K562 (cell line): ENCODE data around the gene LBR. TPM values are rescaled to one million over a fixed set of nuclear protein-coding genes. Genes with fewer than 3 reads are reported as not detected.

Source experiments
- ATAC-seq: fragments of 200-7000 bp; cut with Tn5 transposase; 3 replicates; pipeline ENCODE4 v1.9.1; 2020; ENCODE audit warnings: moderate library complexity
- BruUV-seq: library from RNA; stranded (reverse); fragments of 400-500 nt; replicated peaks from 2 replicates; lab custom pipeline; 2021; lab: Mats Ljungman, UMichigan
- CTCF ChIA-PET: fragments of 300-600 bp; formaldehyde crosslinking; extraction: SDS; loops from one replicate; lab custom pipeline; 2021; ENCODE audit warnings: low intra/inter-chr PET ratio; lab: Yijun Ruan, JAX
- POLR2A ChIA-PET: fragments of 300-600, 350-650 bp; sonication (Branson Sonifier 250); formaldehyde crosslinking; extraction: SDS; loops from one replicate; lab custom pipeline; 2021; ENCODE audit warnings: antibody characterized with exemption, inconsistent platforms; lab: Yijun Ruan, JAX
- DNase-seq, 4 experiments: peaks; one replicate each; pipeline versions ENCODE4 v3.0.0 to v3.0.0-alpha.2; 2011 to 2018; ENCODE audit warnings: low spot score in 3 of 4, mixed read lengths in 3 of 4; ENCODE audit errors: extremely low read depth in 1 of 4
- FAIRE-seq: peaks from 2 replicates; lab custom pipeline; 2011; peaks lifted over from hg19 to GRCh38; lab: Jason Lieb, UNC
- H2AFZ ChIP-seq: 2 replicates; pipeline ENCODE4 v1.6.0; 2011; ENCODE audit warnings: low read depth, low read length, control low read depth, inconsistent platforms
- H3K27ac ChIP-seq: fragments of 200-600 bp; 3 replicates; pipeline ENCODE4 v1.8.0; 2011; ENCODE audit warnings: low read depth, mild to moderate bottlenecking, control low read depth, inconsistent platforms, low read length, moderate library complexity, mixed read lengths; ENCODE audit errors: extremely low read depth
- H3K27me3 ChIP-seq, 2 experiments: fragments of 300-600 bp in 1 of 2; 2 replicates in 1 of 2; 3 replicates in 1 of 2; pipeline versions ENCODE4 v1.6.0 to v1.8.0; 2011; ENCODE audit warnings: inconsistent platforms in 2 of 2, low read length in 2 of 2, mild to moderate bottlenecking in 1 of 2, mixed read lengths in 1 of 2, moderate library complexity in 1 of 2; ENCODE audit not compliant: control insufficient read depth in 2 of 2, insufficient read depth in 2 of 2
- H3K36me3 ChIP-seq: fragments of 300-600 bp; 3 replicates; pipeline ENCODE4 v1.8.0; 2011; ENCODE audit warnings: mild to moderate bottlenecking, low read length, inconsistent platforms; ENCODE audit not compliant: control insufficient read depth, insufficient read depth
- H3K4me1 ChIP-seq, 2 experiments: fragments of 200-600 bp in 1 of 2; replicated peaks in 1 of 2; 2 replicates in 1 of 2; 3 replicates in 1 of 2; pipeline versions ENCODE4 v1.5.1 to v1.8.0; 2011; ENCODE audit warnings: inconsistent platforms in 2 of 2, low read length in 2 of 2, mild to moderate bottlenecking in 1 of 2, mixed read lengths in 1 of 2, moderate library complexity in 1 of 2; ENCODE audit not compliant: control insufficient read depth in 2 of 2, insufficient read depth in 2 of 2
- H3K4me2 ChIP-seq: 2 replicates; pipeline ENCODE4 v1.6.1; 2011; ENCODE audit warnings: low read length, control low read depth, inconsistent platforms, mixed read lengths; ENCODE audit not compliant: insufficient read depth
- H3K4me3 ChIP-seq: fragments of 200-600 bp; sonication (generic), shearing (Covaris generic); 2 replicates; pipeline ENCODE4 v1.5.1; 2016; ENCODE audit warnings: control low read depth, inconsistent platforms
- H3K79me2 ChIP-seq: fragments of 200-600 bp; 3 replicates; pipeline ENCODE4 v1.8.0; 2011; ENCODE audit warnings: low read length, inconsistent platforms; ENCODE audit not compliant: control insufficient read depth, insufficient read depth
- H3K9ac ChIP-seq, 2 experiments: 2 replicates each; pipeline versions ENCODE4 v1.6.0 to v1.6.1; 2011; ENCODE audit warnings: low read depth in 2 of 2, low read length in 2 of 2, control low read depth in 1 of 2, inconsistent platforms in 1 of 2, mild to moderate bottlenecking in 1 of 2, mixed read lengths in 1 of 2; ENCODE audit not compliant: insufficient read depth in 1 of 2
- H3K9me1 ChIP-seq: one replicate; pipeline ENCODE4 v1.6.0; 2011; ENCODE audit warnings: inconsistent platforms, mild to moderate bottlenecking, low read length, moderate library complexity; ENCODE audit not compliant: control insufficient read depth, insufficient read depth
- H3K9me3 ChIP-seq: replicated peaks from 2 replicates; pipeline ENCODE4 v1.5.1; 2011; ENCODE audit warnings: low read depth, low read length, inconsistent platforms; ENCODE audit not compliant: control insufficient read depth, insufficient read depth
- H4K20me1 ChIP-seq: replicated peaks from 2 replicates; pipeline ENCODE4 v1.6.1; 2011; ENCODE audit warnings: low read length, inconsistent platforms, mixed read lengths; ENCODE audit not compliant: control insufficient read depth, insufficient read depth
- CTCF ChIP-seq, 3 experiments: IDR thresholded peaks in 2 of 3; conservative IDR thresholded peaks in 1 of 3; 2 replicates each; pipeline ENCODE4 v1.5.1; 2011 to 2012; ENCODE audit warnings: low read length in 3 of 3, mild to moderate bottlenecking in 3 of 3, control low read depth in 2 of 3, improper control_type of control experiment in 1 of 3, inconsistent platforms in 1 of 3, low read depth in 1 of 3, mixed read lengths in 1 of 3, moderate library complexity in 1 of 3; ENCODE audit not compliant: insufficient read depth in 2 of 3
- MTF1 ChIP-seq: fragments of 250-450 bp; sonication (Bioruptor Pico); IDR thresholded peaks from 2 replicates; pipeline ENCODE4 v1.9.0; 2021; ENCODE audit warnings: moderate library complexity, mild to moderate bottlenecking, inconsistent platforms, borderline replicate concordance
- WGBS: fragments of 100-300 bp; shearing (Covaris generic); methylation state at CpG from one replicate; pipeline ENCODE4 v1.1.6; 2016; ENCODE audit warnings: low coverage, mixed read lengths; ENCODE audit not compliant: insufficient coverage; ENCODE audit errors: missing lambda C conversion rate; 5-methylcytosine and 5-hydroxymethylcytosine counted together
- in situ Hi-C: fragments of 300-500 bp; cut with MboI; formaldehyde crosslinking; loops from 4 replicates; pipeline ENCODE4 v1.15.0; 2018; ENCODE audit warnings: inconsistent platforms, mixed read lengths
- intact Hi-C: fragments of 100-400 bp; cut with micrococcal nuclease; formaldehyde crosslinking; loops from 2 replicates; pipeline ENCODE4 v1.14.2; 2022
- polyA plus RNA-seq, 8 experiments: library from polyadenylated mRNA; depleted of rRNA in 4 of 8; stranded (reverse) in 5 of 8; unstranded in 3 of 8; fragments of >200 nt; fragmentation: Nextera tagmentation in 2 of 8; fragmentation: Illumina TruSeq in 1 of 8; extraction: Ambion mirVana in 2 of 8; extraction: Trizol in 1 of 8; gene quantifications; 2 replicates each; pipeline versions ENCODE4 v1.2.1 to v1.2.3, GENCODE V29; 2011 to 2014; ENCODE audit warnings: inconsistent platforms in 1 of 8, missing spikeins in 1 of 8
- total RNA-seq, 7 experiments: library from RNA; depleted of rRNA in 6 of 7; stranded (reverse); fragments of >200 nt in 6 of 7; fragmentation: Illumina TruSeq in 2 of 7; extraction: Trizol in 2 of 7; gene quantifications; 2 replicates each; pipeline versions ENCODE4 v1.2.1 to v1.2.3, GENCODE V29; 2011 to 2021; ENCODE audit warnings: low replicate concordance in 1 of 7

The LBR gene
- total and polyA plus RNA-seq, 9 of the 15 experiments (the other 6 are each of a cell fraction or from before 2014, with no cell fraction given), result 102 to 229 (median 197) TPM

GRCh38 chr1:225460021-225460736, 32.3 kb upstream of the LBR start:
- no peaks in the 10 kb centered on the region for H3K9me1 ChIP-seq
- no peak overlapping the region for H3K27ac ChIP-seq
- H3K79me2 ChIP-seq, result no peaks in the 10 kb centered on the region
- CTCF ChIA-PET, result interaction anchor here (0.6 kb wide), 1 partner anchor 508 kb away, joined by 3 read pairs; no protein-coding TSS in a partner anchor
- no peak overlapping the region for H3K4me3 ChIP-seq
- H3K4me1 ChIP-seq, result peaks cover 0 to 25% of the 10 kb centered on the region in 2 experiments; a peak in 3 of 5 replicates
- ATAC-seq, result peak; percentile 24
- no peak for DNase-seq
- POLR2A ChIA-PET, result interaction anchor here (0.5 to 1.2 kb wide), 6 partner anchors 9 to 323 kb away, joined by 3 read pairs; no protein-coding TSS in a partner anchor
- peak overlapping the region; percentile 10 for H2AFZ ChIP-seq
- H3K9me3 ChIP-seq, result no peaks in the 10 kb centered on the region
- H4K20me1 ChIP-seq, result peaks cover 4% of the 10 kb centered on the region; the same call in 1 of the 2 replicates
- 29% methylated on average over 18 of the region's 18 CpGs for WGBS
- no TSS peak for BruUV-seq
- TF ChIP-seq MTF1 (CRISPR knock-in tag), result no peak
- peak in 1 of 3 experiments; percentile 7; a peak in 1 of 6 replicates for TF ChIP-seq CTCF (IDR thresholded peaks at IDR 0.05 in 2 of 3, conservative IDR thresholded peaks at IDR 0.05 in 1 of 3; ENCODE audit: insufficient read depth in 2 of 3, low read depth in 1 of 3, low read length in 3 of 3)
- H3K36me3 ChIP-seq, result no peaks in the 10 kb centered on the region
- no peak overlapping the region for H3K4me2 ChIP-seq
- peak overlapping the region in 1 of 2 experiments; percentile 72; a peak in 2 of 4 replicates for H3K9ac ChIP-seq
- in situ Hi-C loops (no loop called here), intact Hi-C loops (no loop called here)
- FAIRE-seq, result no peak
- H3K27me3 ChIP-seq, result peaks cover 3 to 7% of the 10 kb centered on the region in 2 experiments; a peak in 3 of 5 replicates
